ENCODE results near the gene EPB41L2.

- TF ChIP-seq CTCF (IDR thresholded peaks at IDR 0.05) (no peak), EZH2 (IDR thresholded peaks at IDR 0.05) (no peak)
Measured at GRCh38 chr6:130978660-130979396, 84.2 kb downstream of the EPB41L2 start.
